K562 (cell line): ENCODE data around the gene CAMSAP2. TPM values are rescaled to one million over a fixed set of nuclear protein-coding genes. Genes with fewer than 3 reads are reported as not detected.

Experiments used
- CBX1 ChIP-seq: sonication (generic); IDR thresholded peaks from 2 replicates; pipeline ENCODE4 v1.6.1; 2016; ENCODE audit warnings: antibody characterized with exemption, low read depth, mild to moderate bottlenecking
- CEBPB ChIP-seq: fragments of 450-650 bp; IDR thresholded peaks from 2 replicates; pipeline ENCODE4 v1.6.1; 2016; ENCODE audit warnings: missing genetic modification characterization, missing compliant biosample characterization
- CXXC5 ChIP-seq: fragments of 250-450 bp; sonication (Bioruptor Pico); IDR thresholded peaks from 2 replicates; pipeline ENCODE4 v1.8.0; 2022; ENCODE audit warnings: inconsistent platforms, mild to moderate bottlenecking, moderate library complexity
- DPF2 ChIP-seq: fragments of 450-650 bp; IDR thresholded peaks from 2 replicates; pipeline ENCODE4 v1.6.1; 2016
- E2F3 ChIP-seq: fragments of 250-450 bp; sonication (Bioruptor Pico); IDR thresholded peaks from 2 replicates; pipeline ENCODE4 v1.4.0; 2020; ENCODE audit warnings: mild to moderate bottlenecking
- EGR1 ChIP-seq: fragments of 450-650 bp; conservative IDR thresholded peaks from 2 replicates; pipeline ENCODE4 v1.6.1; 2017; ENCODE audit warnings: mild to moderate bottlenecking
- HES1 ChIP-seq: fragments of 450-650 bp; IDR thresholded peaks from 2 replicates; pipeline ENCODE4 v1.6.1; 2016; ENCODE audit warnings: low read depth, mild to moderate bottlenecking, moderate library complexity
- HNRNPUL1 ChIP-seq: fragments of 200-400 bp; formaldehyde crosslinking; IDR thresholded peaks from 2 replicates; pipeline ENCODE4 v1.6.1; 2017; ENCODE audit warnings: low read length
- NRF1 ChIP-seq, 2 experiments: fragments of 450-650 bp; IDR thresholded peaks in 1 of 2; conservative IDR thresholded peaks in 1 of 2; 2 replicates each; pipeline ENCODE4 v1.6.1; 2014; ENCODE audit warnings: mild to moderate bottlenecking in 2 of 2
- POLR3G ChIP-seq: IDR thresholded peaks from 2 replicates; pipeline ENCODE4 v1.6.1; 2011; ENCODE audit not compliant: insufficient read length, insufficient replicate concordance; ENCODE audit errors: extremely low read depth
- PRDM10 ChIP-seq: fragments of 450-650 bp; IDR thresholded peaks from 2 replicates; pipeline ENCODE4 v1.6.1; 2018; ENCODE audit not compliant: partially characterized antibody
- SRSF9 ChIP-seq: fragments of 200-400 bp; formaldehyde crosslinking; IDR thresholded peaks from 2 replicates; pipeline ENCODE4 v1.6.1; 2017; ENCODE audit warnings: low read depth, low read length, borderline replicate concordance
- THRB ChIP-seq: fragments of 450-650 bp; formaldehyde crosslinking; conservative IDR thresholded peaks from 2 replicates; pipeline ENCODE4 v1.4.0; 2022; ENCODE audit warnings: mild to moderate bottlenecking, missing genetic modification characterization
- ZBTB17 ChIP-seq: fragments of 450-650 bp; formaldehyde crosslinking; IDR thresholded peaks from 2 replicates; pipeline ENCODE4 v1.4.0; 2020; ENCODE audit warnings: mild to moderate bottlenecking
- ZC3H8 ChIP-seq: fragments of 450-650 bp; IDR thresholded peaks from 2 replicates; pipeline ENCODE4 v1.6.1; 2017
- ZNF217 ChIP-seq: sonication (generic); formaldehyde crosslinking; IDR thresholded peaks from 2 replicates; pipeline ENCODE4 v1.8.0; 2022; ENCODE audit warnings: mild to moderate bottlenecking, missing genetic modification reagents
- ZNF253 ChIP-seq: fragments of 250-450 bp; sonication (Bioruptor Pico); conservative IDR thresholded peaks from 2 replicates; pipeline ENCODE4 v1.6.1; 2021; ENCODE audit warnings: mild to moderate bottlenecking
- ZNF764 ChIP-seq: fragments of 250-450 bp; sonication (Bioruptor Pico); IDR thresholded peaks from 2 replicates; pipeline ENCODE4 v1.4.0; 2020; ENCODE audit warnings: low read depth, mild to moderate bottlenecking, moderate library complexity
- polyA plus RNA-seq, 8 experiments: library from polyadenylated mRNA; depleted of rRNA in 4 of 8; stranded (reverse) in 5 of 8; unstranded in 3 of 8; fragments of >200 nt; fragmentation: Nextera tagmentation in 2 of 8; fragmentation: Illumina TruSeq in 1 of 8; extraction: Ambion mirVana in 2 of 8; extraction: Trizol in 1 of 8; gene quantifications; 2 replicates each; pipeline versions ENCODE4 v1.2.1 to v1.2.3, GENCODE V29; 2011 to 2014; ENCODE audit warnings: inconsistent platforms in 1 of 8, missing spikeins in 1 of 8
- total RNA-seq, 7 experiments: library from RNA; depleted of rRNA in 6 of 7; stranded (reverse); fragments of >200 nt in 6 of 7; fragmentation: Illumina TruSeq in 2 of 7; extraction: Trizol in 2 of 7; gene quantifications; 2 replicates each; pipeline versions ENCODE4 v1.2.1 to v1.2.3, GENCODE V29; 2011 to 2021; ENCODE audit warnings: low replicate concordance in 1 of 7
- TF ChIP-seq, protein P1 (sequence below): sonication (generic); formaldehyde crosslinking; IDR thresholded peaks from 2 replicates; pipeline ENCODE4 v1.5.0; 2020; ENCODE audit warnings: missing genetic modification reagents
- TF ChIP-seq, protein P2 (sequence below), 2 experiments: fragments of 250-450 bp in 1 of 2; fragments of 450-650 bp in 1 of 2; sonication (Bioruptor Pico) in 1 of 2; IDR thresholded peaks; 2 replicates each; pipeline versions ENCODE4 v1.6.1 to v1.8.0; 2016 to 2021; ENCODE audit warnings: mild to moderate bottlenecking in 2 of 2, moderate library complexity in 2 of 2, missing compliant biosample characterization in 1 of 2, missing genetic modification characterization in 1 of 2

Gene CAMSAP2
- total and polyA plus RNA-seq, 9 of the 15 experiments (the other 6 are each of a cell fraction or from before 2014, with no cell fraction given): 1.4 to 7.5 (median 2.7) TPM

- TF ChIP-seq THRB (CRISPR knock-in tag): no peak
- TF ChIP-seq ZNF253 (CRISPR knock-in tag): no peak
- TF ChIP-seq POLR3G: no peak
- TF ChIP-seq ZNF217: no peak
- TF ChIP-seq CXXC5 (CRISPR knock-in tag): no peak
- TF ChIP-seq ZNF764 (CRISPR knock-in tag): no peak
- no peak for TF ChIP-seq E2F3 (CRISPR knock-in tag)
- TF ChIP-seq PRDM10: no peak
- TF ChIP-seq ZBTB17 (CRISPR knock-in tag): no peak
- TF ChIP-seq DPF2: no peak
- no peak for TF ChIP-seq HNRNPUL1
- TF ChIP-seq NRF1 (conservative IDR thresholded peaks at IDR 0.05 in 1 of 2, IDR thresholded peaks at IDR 0.05 in 1 of 2): no peak
- no peak for TF ChIP-seq CEBPB (tag)
- no peak for TF ChIP-seq HES1
- TF ChIP-seq, protein P1, sequence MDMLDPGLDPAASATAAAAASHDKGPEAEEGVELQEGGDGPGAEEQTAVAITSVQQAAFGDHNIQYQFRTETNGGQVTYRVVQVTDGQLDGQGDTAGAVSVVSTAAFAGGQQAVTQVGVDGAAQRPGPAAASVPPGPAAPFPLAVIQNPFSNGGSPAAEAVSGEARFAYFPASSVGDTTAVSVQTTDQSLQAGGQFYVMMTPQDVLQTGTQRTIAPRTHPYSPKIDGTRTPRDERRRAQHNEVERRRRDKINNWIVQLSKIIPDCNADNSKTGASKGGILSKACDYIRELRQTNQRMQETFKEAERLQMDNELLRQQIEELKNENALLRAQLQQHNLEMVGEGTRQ (CRISPR knock-in tag): peak; percentile 60
- no peak for TF ChIP-seq SRSF9
- peak; percentile 64; the same call in 1 of the 2 replicates for TF ChIP-seq CBX1
- TF ChIP-seq ZC3H8: no peak
- TF ChIP-seq, protein P2, sequence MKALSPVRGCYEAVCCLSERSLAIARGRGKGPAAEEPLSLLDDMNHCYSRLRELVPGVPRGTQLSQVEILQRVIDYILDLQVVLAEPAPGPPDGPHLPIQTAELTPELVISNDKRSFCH (CRISPR knock-in tag; IDR thresholded peaks at IDR 0.05): no peak
- TF ChIP-seq, protein P2 (tag; IDR thresholded peaks at IDR 0.05): no peak
- TF ChIP-seq EGR1: no peak
Measured at GRCh38 chr1:200885623-200886402, 147.1 kb downstream of the CAMSAP2 start (continued).
